Endometrial microvascular endothelial cells (primary cell): ENCODE data around the gene LMAN1L. TPM values are rescaled to one million over a fixed set of nuclear protein-coding genes. Genes with fewer than 3 reads are reported as not detected.

ENCODE experiments used
- in situ Hi-C: cut with HindIII; loops from 2 replicates; pipeline ENCODE4 v1.10.0; 2017; ENCODE audit warnings: low sequenced_read_pairs, low pct_unique_long_range_greater_than_20kb; ENCODE audit errors: inconsistent ontology term
- total RNA-seq: library from RNA; depleted of rRNA; stranded (reverse); fragments of >200 nt; gene quantifications from one replicate; pipeline ENCODE4 v1.2.3, GENCODE V29; 2015; ENCODE audit errors: inconsistent ontology term

Gene LMAN1L
- not detected for total RNA-seq

GRCh38 chr15:74812533-74812932 lies at the start of gene LMAN1L:
Gene LMAN1L (plus strand): TSS chr15:74812835. CDS start chr15:74812855, 20 bp downstream.
- in situ Hi-C loops, result no loop called here

- in situ Hi-C loops, result no loop called here
Measured at GRCh38 chr15:74763416-74763815, 49.2 kb upstream of the LMAN1L start.

DNA sequence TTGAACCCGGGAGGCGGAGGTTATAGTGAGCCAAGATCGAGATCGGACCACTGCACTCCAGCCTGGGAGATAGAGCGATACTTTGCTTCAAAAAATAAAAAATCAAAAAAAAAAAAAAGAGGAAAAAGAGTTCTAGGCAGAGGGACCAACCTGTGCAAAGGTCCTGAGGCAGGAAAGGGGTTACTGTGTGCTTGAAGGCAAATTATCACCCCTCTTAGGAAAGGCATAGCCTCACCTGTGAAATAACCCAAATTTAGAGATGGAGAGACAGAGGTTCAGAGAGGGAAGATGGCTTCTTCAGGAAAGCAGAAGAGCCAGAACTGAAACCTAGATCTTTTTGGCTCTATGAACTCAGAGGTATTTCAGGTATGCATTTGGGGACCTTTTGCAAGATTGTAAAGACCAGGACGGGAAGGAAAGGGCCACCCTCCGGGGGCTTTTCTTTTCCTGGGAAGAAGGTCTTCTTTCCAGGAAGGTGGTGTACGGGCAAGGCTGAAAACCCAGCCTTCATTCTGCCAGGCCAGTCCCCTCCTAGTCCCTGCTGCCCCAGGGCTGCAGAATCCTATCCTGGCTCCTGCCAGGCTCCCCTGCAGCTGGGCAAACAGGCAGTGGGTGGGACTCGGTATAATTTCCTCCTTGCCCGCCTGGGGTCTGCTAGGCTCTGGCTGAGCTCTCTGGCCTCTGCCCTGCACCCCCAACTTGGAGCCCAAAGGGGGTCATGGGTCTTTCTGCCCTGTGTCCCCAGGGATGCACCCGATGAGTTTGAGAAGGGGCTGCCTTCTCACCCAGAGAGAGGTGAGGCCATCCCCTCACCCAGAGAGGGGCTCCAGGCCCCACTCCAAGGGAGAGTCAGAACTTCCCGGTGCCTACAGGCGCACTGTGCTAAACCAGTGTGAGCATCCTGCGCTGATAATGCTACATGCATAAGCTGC lies 45.2 kb upstream of the LMAN1L start:
- in situ Hi-C loops, result no loop called here

GRCh38 chr15:74768099-74768770 lies 44.4 kb upstream of the LMAN1L start:
- in situ Hi-C loops, result no loop called here

- in situ Hi-C loops, result no loop called here
Measured at GRCh38 chr15:74768771-74769342, 43.8 kb upstream of the LMAN1L start.

DNA sequence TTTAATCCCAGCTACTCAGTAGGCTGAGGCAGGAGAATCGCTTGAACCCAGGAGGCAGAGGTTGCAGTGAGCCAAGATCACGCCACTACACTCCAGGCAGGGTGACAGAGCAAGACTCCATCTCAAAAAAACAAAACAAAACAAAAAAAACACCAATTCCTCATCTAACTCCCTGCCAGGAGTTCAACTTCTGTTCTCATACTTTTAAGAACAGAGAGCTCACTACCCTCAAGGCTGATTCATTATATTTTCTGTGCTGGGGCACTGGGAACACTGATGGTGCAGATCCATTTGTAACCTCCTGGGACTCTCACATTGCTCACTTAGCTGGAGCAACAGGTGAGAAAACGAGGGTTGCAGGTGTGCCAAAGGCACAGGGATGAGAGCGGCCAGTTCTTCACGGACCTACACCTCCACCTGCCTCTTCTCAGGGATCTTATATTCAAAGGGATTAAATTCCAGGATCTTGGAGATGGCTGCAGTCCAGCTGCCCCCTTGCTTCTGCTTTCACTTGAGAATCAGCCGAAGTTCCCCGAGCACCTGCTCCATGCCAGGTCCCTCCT lies 43.1 kb upstream of the LMAN1L start:
- in situ Hi-C loops, result loop anchor here (5.0 kb wide), 1 partner anchor 137 kb away; no protein-coding TSS in a partner anchor

- in situ Hi-C loops, result loop anchor here (5.0 kb wide), 1 partner anchor 138 kb away; no protein-coding TSS in a partner anchor
Measured at GRCh38 chr15:74770211-74770903, 42.3 kb upstream of the LMAN1L start.

- in situ Hi-C loops, result loop anchor here (5.0 kb wide), 1 partner anchor 141 kb away; no protein-coding TSS in a partner anchor
Measured at GRCh38 chr15:74773329-74773728, 39.3 kb upstream of the LMAN1L start.

DNA sequence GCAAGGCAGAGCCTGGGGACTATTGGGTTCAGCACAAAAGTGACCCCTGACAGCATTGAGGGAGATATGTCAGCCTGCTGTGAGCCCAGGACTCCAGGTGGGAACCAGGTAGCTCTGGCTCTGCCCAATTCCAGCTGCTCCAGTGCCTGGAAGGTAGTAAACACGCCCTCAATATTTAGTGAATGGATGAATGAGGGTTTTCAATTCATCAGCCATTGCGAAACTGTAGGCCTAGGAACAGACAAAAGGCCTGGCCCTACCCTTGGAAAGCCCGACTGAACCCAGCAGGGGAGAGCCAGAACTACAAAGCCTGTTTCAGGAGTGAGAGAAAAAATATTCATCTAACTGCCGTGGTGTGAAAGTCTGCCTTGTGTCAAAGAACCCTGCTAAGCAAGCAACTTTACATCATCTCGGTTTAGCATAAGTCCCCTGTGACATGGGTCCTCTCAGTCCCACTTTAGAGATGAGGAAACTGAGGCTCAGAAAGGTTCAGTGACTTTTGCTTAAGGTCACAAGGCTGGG lies 38.8 kb upstream of the LMAN1L start:
- in situ Hi-C loops, result loop anchor here (5.0 kb wide), 1 partner anchor 141 kb away; no protein-coding TSS in a partner anchor

DNA sequence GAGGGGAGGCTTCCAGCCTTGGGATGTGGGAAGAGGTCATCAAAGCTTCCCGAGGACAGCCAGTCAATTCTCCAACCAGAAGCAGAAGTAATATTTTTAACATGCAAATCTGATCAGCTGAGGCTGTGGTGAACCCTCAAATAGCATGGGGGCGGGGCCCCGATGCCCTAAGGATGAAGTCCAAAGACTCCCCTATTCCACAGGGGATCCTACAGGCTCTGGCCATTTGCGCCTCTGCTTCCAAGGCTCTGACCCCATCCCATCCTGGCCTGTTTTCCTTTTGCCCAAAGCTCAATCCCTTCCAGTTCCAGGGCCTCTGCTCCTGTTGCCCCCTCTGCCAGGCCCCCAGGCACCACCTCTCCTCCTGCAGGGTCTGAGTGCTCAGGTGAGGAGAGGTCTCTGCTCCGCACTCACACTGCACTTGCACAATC lies 37.5 kb upstream of the LMAN1L start:
- in situ Hi-C loops, result no loop called here

DNA sequence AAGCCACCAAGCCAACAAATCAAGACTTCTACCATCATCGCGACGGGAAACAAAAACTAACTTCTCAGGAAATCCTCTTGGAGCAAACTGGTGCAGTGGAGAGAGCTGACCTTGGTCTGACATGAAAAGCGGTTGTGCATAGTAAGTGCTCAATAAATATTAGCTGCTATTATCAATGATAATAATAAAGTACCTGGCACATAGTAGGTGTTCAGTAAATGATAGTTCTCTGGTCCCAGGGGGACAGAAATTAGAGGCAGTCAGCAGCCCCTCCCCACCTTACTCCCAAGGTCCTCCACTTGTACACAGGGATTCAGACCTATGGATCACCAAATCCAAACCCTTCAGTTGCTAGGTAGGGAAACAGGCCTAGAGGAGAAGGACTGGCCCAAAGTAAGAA lies 36.7 kb upstream of the LMAN1L start:
- in situ Hi-C loops, result no loop called here

DNA sequence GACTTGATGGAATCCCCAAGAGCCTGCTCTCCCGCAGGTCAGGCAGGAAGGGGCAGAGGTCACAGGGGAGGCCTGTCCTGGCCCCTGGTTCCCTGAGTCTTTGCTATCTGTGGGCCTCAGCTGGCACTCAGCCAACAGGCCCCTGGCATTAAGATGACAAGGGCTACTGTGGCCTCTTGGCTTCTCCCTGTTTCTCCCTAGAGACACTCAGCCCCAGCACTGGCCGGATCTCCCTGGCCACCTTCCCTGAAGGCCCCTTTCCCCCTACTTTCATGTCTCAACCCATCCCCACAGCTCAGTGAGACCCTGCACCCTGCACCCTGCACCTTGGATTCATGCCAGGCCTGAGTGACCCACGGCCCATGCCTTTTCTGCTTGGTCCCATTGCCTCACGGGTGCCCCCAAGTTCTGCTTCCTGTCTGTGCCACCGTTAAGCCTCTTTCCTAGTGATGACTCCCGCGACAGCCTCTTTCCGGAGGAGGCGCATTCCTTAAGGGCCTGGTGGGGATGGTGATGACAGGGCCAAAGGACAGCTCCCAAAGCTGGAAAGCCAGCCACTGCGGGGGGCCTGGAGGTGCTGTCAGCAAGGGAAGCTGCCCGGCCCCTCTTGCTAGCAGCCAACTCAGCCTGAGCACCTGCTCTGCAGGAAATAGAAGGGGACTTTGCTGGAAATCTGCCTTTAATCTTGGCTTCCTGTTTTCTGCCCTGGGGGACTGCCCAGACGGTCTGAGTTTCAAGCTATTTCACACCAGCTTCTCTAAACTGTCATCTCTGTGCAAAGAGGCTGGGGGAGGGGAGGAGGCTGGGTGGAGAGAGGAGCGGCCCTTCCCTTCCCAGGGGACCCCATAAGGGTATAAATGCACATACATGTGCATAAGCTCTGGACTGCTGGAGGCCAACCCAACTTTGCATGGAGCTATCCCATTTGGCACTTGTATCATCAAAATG lies 35.5 kb upstream of the LMAN1L start:
- in situ Hi-C loops, result no loop called here

DNA sequence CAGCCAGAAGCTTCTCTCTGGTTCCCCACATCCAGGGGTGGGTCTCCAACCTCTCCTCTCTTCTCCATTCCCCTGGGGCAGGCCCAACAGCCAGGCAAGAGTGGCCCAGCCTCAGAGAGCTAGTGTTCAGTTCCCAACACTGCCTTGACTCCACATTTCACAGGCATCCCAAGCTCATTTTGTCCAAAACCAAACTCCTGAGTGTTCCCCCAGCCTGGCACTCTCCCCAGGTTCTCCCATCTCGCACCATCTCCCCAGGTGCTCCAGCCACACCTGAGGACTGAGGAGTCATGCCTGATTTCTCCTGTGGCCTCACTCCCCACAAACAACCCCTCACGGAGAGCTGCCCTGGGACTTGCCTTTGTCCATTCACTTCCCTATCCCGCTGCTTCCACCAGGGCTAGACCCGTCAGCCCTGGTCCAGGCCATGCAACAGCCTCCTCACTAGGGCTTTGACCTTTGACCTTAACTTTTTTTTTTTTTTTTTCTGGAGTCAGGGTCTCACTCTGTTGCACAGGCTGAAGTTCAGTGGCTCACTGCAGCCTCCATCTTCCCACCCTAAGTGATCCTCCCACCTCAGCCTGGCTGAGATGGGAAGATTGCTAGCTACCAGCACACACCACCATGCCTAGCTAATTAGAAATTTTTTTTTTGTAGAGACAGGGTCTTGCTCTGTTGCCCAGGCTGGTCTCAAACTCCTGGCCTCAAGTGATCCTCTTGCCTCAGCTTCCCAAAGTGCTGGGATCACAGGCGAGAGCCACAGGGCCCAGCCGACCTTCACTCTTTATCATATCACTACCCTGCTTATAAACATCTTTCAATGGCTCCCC lies 34.7 kb upstream of the LMAN1L start:
- in situ Hi-C loops, result no loop called here

- in situ Hi-C loops, result no loop called here
Measured at GRCh38 chr15:74778599-74778970, 34.0 kb upstream of the LMAN1L start.

GRCh38 chr15:74779162-74779648 lies 33.4 kb upstream of the LMAN1L start:
- in situ Hi-C loops, result no loop called here
